K562 (cell line): Measurements from ENCODE around the gene NMRK2.

Source experiments
- ATF7 ChIP-seq: fragments of 450-650 bp; IDR thresholded peaks from 2 replicates; pipeline ENCODE4 v1.7.1; 2014; ENCODE audit warnings: mild to moderate bottlenecking, moderate library complexity
- BDP1 ChIP-seq: IDR thresholded peaks from 3 replicates; pipeline ENCODE4 v1.6.1; 2011; ENCODE audit not compliant: insufficient read length, insufficient read depth
- CTCF ChIP-seq, 3 experiments: IDR thresholded peaks in 2 of 3; conservative IDR thresholded peaks in 1 of 3; 2 replicates each; pipeline ENCODE4 v1.5.1; 2011 to 2012; ENCODE audit warnings: low read length in 3 of 3, mild to moderate bottlenecking in 3 of 3, control low read depth in 2 of 3, improper control_type of control experiment in 1 of 3, inconsistent platforms in 1 of 3, low read depth in 1 of 3, mixed read lengths in 1 of 3, moderate library complexity in 1 of 3; ENCODE audit not compliant: insufficient read depth in 2 of 3
- FOXM1 ChIP-seq, 2 experiments: fragments of 450-650 bp in 1 of 2; sonication (generic) in 1 of 2; formaldehyde crosslinking in 1 of 2; IDR thresholded peaks; 2 replicates each; pipeline versions ENCODE4 v1.6.1 to v1.9.0; 2017 to 2022; ENCODE audit warnings: low read depth in 2 of 2, mild to moderate bottlenecking in 2 of 2, missing genetic modification reagents in 1 of 2, moderate library complexity in 1 of 2
- NR1H2 ChIP-seq: sonication (generic); formaldehyde crosslinking; IDR thresholded peaks from 2 replicates; pipeline ENCODE4 v1.4.0; 2020; ENCODE audit warnings: mild to moderate bottlenecking, missing genetic modification reagents
- PHB2 ChIP-seq: fragments of 450-650 bp; IDR thresholded peaks from 2 replicates; pipeline ENCODE4 v1.6.1; 2017; ENCODE audit warnings: low read depth
- RAD21 ChIP-seq, 2 experiments: fragments of 250-450 bp in 1 of 2; fragments of 450-650 bp in 1 of 2; sonication (Bioruptor Pico) in 1 of 2; formaldehyde crosslinking in 1 of 2; IDR thresholded peaks in 1 of 2; conservative IDR thresholded peaks in 1 of 2; 2 replicates each; pipeline versions ENCODE4 v1.4.0 to v1.8.0; 2020 to 2022; ENCODE audit warnings: mild to moderate bottlenecking in 2 of 2, moderate library complexity in 1 of 2
- RB1 ChIP-seq: fragments of 450-650 bp; IDR thresholded peaks from 2 replicates; pipeline ENCODE4 v1.6.1; 2017; ENCODE audit warnings: low read depth, mild to moderate bottlenecking
- SMARCE1 ChIP-seq: fragments of 450-650 bp; IDR thresholded peaks from 2 replicates; pipeline ENCODE4 v1.7.1; 2016; ENCODE audit warnings: mild to moderate bottlenecking
- SMC3 ChIP-seq: conservative IDR thresholded peaks from 2 replicates; pipeline ENCODE4 v1.6.1; 2011; ENCODE audit warnings: low read depth, low read length, improper control_type of control experiment; ENCODE audit not compliant: insufficient read depth
- SREBF1 ChIP-seq: fragments of 150-350 bp; IDR thresholded peaks from 2 replicates; pipeline ENCODE4 v1.6.1; 2014; ENCODE audit warnings: antibody characterized with exemption, low read depth, low read length, borderline replicate concordance
- TCF7L2 ChIP-seq: fragments of 150-350 bp; IDR thresholded peaks from 2 replicates; pipeline ENCODE4 v1.6.1; 2016; ENCODE audit warnings: low read depth, mild to moderate bottlenecking, low read length, moderate library complexity
- ZBTB7A ChIP-seq: IDR thresholded peaks from 2 replicates; pipeline ENCODE4 v1.6.1; 2011; ENCODE audit warnings: low read depth, mild to moderate bottlenecking, low read length, moderate library complexity, borderline replicate concordance; ENCODE audit not compliant: control insufficient read depth
- ZNF318 ChIP-seq, 2 experiments: fragments of 450-650 bp; IDR thresholded peaks; 2 replicates each; pipeline ENCODE4 v1.6.1; 2016; ENCODE audit warnings: mild to moderate bottlenecking in 2 of 2, borderline replicate concordance in 1 of 2, low read depth in 1 of 2, moderate library complexity in 1 of 2

GRCh38 chr19:3945838-3946237 lies 13.0 kb downstream of the NMRK2 start:
- TF ChIP-seq CTCF (IDR thresholded peaks at IDR 0.05 in 2 of 3, conservative IDR thresholded peaks at IDR 0.05 in 1 of 3; ENCODE audit: insufficient read depth in 2 of 3, low read depth in 1 of 3, low read length in 3 of 3) (no peak), SREBF1 (no peak), RB1 (no peak), SMARCE1 (no peak), ZBTB7A (no peak), NR1H2 (CRISPR knock-in tag) (no peak), ZNF318 (IDR thresholded peaks at IDR 0.05; ENCODE audit: borderline replicate concordance in 1 of 2, low read depth in 1 of 2) (no peak), TCF7L2 (no peak), SMC3 (no peak), ATF7 (no peak), FOXM1 (IDR thresholded peaks at IDR 0.05; ENCODE audit: low read depth) (no peak), FOXM1 (CRISPR knock-in tag; IDR thresholded peaks at IDR 0.05; ENCODE audit: low read depth) (no peak), PHB2 (no peak), RAD21 (CRISPR knock-in tag; conservative IDR thresholded peaks at IDR 0.05 in 1 of 2, IDR thresholded peaks at IDR 0.05 in 1 of 2) (no peak), BDP1 (no peak)
